Ishikawa (cell line): ENCODE data around the gene GYG2.

ENCODE experiments used
- CEBPB ChIP-seq: IDR thresholded peaks from 2 replicates; pipeline ENCODE4 v1.6.1; 2012
- CREB1 ChIP-seq: IDR thresholded peaks from 2 replicates; pipeline ENCODE4 v1.6.1; 2012; ENCODE audit warnings: low read depth
- EGR1 ChIP-seq: IDR thresholded peaks from 2 replicates; pipeline ENCODE4 v1.6.1; 2012
- EP300 ChIP-seq: IDR thresholded peaks from 2 replicates; pipeline ENCODE4 v1.6.1; 2012; ENCODE audit warnings: borderline replicate concordance
- FOXM1 ChIP-seq: IDR thresholded peaks from 2 replicates; pipeline ENCODE4 v1.6.1; 2012; ENCODE audit warnings: low read depth, borderline replicate concordance
- NFIC ChIP-seq: IDR thresholded peaks from 2 replicates; pipeline ENCODE4 v1.6.1; 2012
- RAD21 ChIP-seq: IDR thresholded peaks from 2 replicates; pipeline ENCODE4 v1.6.1; 2012; ENCODE audit warnings: low read depth
- TAF1 ChIP-seq: IDR thresholded peaks from 2 replicates; pipeline ENCODE4 v1.6.1; 2012; ENCODE audit warnings: low read depth, mild to moderate bottlenecking
- TCF12 ChIP-seq: IDR thresholded peaks from 2 replicates; pipeline ENCODE4 v1.6.1; 2012; ENCODE audit warnings: low read depth
- TEAD4 ChIP-seq: IDR thresholded peaks from 2 replicates; pipeline ENCODE4 v1.6.1; 2012
- YY1 ChIP-seq: IDR thresholded peaks from 2 replicates; pipeline ENCODE4 v1.6.1; 2012; ENCODE audit warnings: low read depth
- ZBTB7A ChIP-seq: IDR thresholded peaks from 2 replicates; pipeline ENCODE4 v1.6.1; 2012; ENCODE audit warnings: low read depth
- TF ChIP-seq, protein P1 (sequence below): IDR thresholded peaks from 2 replicates; pipeline ENCODE4 v1.6.1; 2012; ENCODE audit warnings: low read depth, mild to moderate bottlenecking
- TF ChIP-seq, protein P2 (sequence below): IDR thresholded peaks from 2 replicates; pipeline ENCODE4 v1.6.1; 2012
- TF ChIP-seq, protein P3 (sequence below): IDR thresholded peaks from 2 replicates; pipeline ENCODE4 v1.6.1; 2012

The GYG2 gene

DNA sequence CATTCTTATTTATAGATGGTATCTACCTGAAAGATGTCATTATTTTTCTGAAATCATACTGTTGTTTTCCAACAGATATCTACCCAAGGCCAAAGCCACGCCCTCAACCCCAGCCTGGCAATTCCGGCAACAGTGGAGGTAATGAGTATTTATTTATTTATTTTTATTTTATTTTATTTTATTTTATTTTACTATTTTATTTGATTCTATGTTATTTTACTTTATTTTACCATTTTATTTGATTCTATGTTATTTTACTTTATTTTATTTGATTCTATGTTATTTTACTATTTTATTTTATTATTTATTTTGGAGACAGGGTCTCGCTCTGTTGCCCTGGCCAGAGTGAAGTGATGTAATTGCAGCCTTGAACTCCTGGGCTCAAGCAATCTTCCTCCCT lies 39.2 kb upstream of the GYG2 start:
- TF ChIP-seq TEAD4: no peak
- TF ChIP-seq NFIC: no peak
- TF ChIP-seq, protein P1, sequence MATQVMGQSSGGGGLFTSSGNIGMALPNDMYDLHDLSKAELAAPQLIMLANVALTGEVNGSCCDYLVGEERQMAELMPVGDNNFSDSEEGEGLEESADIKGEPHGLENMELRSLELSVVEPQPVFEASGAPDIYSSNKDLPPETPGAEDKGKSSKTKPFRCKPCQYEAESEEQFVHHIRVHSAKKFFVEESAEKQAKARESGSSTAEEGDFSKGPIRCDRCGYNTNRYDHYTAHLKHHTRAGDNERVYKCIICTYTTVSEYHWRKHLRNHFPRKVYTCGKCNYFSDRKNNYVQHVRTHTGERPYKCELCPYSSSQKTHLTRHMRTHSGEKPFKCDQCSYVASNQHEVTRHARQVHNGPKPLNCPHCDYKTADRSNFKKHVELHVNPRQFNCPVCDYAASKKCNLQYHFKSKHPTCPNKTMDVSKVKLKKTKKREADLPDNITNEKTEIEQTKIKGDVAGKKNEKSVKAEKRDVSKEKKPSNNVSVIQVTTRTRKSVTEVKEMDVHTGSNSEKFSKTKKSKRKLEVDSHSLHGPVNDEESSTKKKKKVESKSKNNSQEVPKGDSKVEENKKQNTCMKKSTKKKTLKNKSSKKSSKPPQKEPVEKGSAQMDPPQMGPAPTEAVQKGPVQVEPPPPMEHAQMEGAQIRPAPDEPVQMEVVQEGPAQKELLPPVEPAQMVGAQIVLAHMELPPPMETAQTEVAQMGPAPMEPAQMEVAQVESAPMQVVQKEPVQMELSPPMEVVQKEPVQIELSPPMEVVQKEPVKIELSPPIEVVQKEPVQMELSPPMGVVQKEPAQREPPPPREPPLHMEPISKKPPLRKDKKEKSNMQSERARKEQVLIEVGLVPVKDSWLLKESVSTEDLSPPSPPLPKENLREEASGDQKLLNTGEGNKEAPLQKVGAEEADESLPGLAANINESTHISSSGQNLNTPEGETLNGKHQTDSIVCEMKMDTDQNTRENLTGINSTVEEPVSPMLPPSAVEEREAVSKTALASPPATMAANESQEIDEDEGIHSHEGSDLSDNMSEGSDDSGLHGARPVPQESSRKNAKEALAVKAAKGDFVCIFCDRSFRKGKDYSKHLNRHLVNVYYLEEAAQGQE: no peak
- no peak for TF ChIP-seq EP300
- TF ChIP-seq TAF1: no peak
- TF ChIP-seq, protein P2, sequence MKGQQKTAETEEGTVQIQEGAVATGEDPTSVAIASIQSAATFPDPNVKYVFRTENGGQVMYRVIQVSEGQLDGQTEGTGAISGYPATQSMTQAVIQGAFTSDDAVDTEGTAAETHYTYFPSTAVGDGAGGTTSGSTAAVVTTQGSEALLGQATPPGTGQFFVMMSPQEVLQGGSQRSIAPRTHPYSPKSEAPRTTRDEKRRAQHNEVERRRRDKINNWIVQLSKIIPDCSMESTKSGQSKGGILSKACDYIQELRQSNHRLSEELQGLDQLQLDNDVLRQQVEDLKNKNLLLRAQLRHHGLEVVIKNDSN: no peak
- TF ChIP-seq YY1: no peak
- no peak for TF ChIP-seq CEBPB
- no peak for TF ChIP-seq ZBTB7A
- TF ChIP-seq, protein P3, sequence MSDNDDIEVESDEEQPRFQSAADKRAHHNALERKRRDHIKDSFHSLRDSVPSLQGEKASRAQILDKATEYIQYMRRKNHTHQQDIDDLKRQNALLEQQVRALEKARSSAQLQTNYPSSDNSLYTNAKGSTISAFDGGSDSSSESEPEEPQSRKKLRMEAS: no peak

DNA sequence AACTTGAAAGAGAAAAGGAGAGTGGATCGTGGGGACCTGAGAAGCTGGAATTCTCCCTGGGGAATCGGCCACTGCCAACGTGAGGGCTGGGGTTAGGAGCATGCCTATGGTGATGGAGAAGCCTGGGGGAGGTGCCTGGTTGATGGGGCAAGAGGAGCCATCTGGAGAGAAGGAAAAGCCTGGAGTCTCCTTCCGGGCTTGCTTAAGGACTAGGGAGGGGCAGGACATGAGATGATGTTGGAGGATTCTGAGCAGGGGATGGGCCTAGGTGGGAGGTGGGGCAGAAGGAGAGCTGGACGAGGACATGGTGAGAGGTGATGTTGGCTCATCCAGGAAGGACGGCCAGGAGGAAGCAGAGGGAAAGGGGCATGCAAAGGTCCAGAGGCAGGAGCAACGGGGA lies 35.0 kb upstream of the GYG2 start:
- TF ChIP-seq RAD21: no peak
- TF ChIP-seq, protein P2: no peak
- TF ChIP-seq CREB1: no peak
- TF ChIP-seq EGR1: no peak
- TF ChIP-seq YY1: no peak
- TF ChIP-seq, protein P1: no peak
- no peak for TF ChIP-seq ZBTB7A
- no peak for TF ChIP-seq TEAD4
- no peak for TF ChIP-seq TAF1
- TF ChIP-seq EP300: no peak
- no peak for TF ChIP-seq CEBPB
- TF ChIP-seq TCF12: no peak

DNA sequence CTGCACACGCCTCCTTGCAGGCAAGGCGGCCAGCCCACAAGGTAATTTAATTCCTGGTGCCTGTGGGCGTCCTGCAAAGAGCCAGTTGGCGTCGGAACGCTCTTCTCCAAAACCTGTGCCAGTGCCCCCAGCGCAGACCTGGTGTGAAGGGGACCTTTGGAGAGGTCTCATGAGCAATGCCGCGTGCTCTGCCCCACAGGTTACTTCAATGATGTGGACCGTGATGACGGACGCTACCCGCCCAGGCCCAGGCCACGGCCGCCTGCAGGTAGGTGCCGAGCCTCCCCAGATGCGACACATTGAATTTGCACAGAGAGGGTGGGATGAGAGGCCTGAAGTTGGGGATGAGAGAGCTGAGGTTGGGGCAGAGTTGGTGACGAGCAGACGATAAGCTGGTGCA lies 34.4 kb upstream of the GYG2 start:
- TF ChIP-seq CREB1 (no peak), RAD21 (no peak), EGR1 (no peak), YY1 (no peak), FOXM1 (no peak), TEAD4 (no peak), TAF1 (no peak), NFIC (no peak), EP300 (no peak), TCF12 (no peak), ZBTB7A (no peak), CEBPB (no peak)
- TF ChIP-seq, protein P2: no peak
- TF ChIP-seq, protein P3: no peak
- TF ChIP-seq, protein P1: no peak

DNA sequence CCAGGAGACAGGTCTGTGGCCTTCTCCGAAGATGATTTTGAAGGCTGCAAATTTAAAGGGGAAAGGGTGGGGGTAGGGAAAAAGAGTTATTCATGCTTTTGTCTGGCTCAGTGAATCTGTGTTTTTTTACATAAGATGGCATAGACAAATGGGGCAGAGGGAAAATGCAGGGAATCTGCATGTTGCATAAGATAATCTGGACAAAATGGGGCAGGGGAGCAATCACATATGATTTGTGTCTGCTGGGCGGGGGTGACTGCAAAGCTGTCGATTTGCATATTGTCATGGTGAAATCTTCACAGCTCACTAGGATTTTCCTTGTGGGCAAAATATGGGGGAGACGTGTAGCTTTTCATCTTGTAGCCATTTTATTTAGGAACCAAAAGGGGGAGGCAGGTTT lies 29.4 kb upstream of the GYG2 start:
- TF ChIP-seq TCF12 (no peak), TAF1 (no peak), YY1 (no peak), RAD21 (no peak), EP300 (no peak), NFIC (no peak), CREB1 (no peak), FOXM1 (no peak), TEAD4 (no peak), CEBPB (no peak), EGR1 (no peak), ZBTB7A (no peak)
- TF ChIP-seq, protein P2: no peak
- TF ChIP-seq, protein P3: no peak
- TF ChIP-seq, protein P1: no peak
